Measurements from ENCODE around the gene GRID1.

The GRID1 gene

GRCh38 chr10:85983051-85983450 lies 383.5 kb downstream of the GRID1 start:
- DNase-seq (ENCODE audit: low read depth): peak; percentile 10
- no peak for TF ChIP-seq CTCF (IDR thresholded peaks at IDR 0.05; ENCODE audit: insufficient read depth, low read depth, low read length, missing control alignments)
- H3K4me3 ChIP-seq (ENCODE audit: low read length): no peak overlapping the region

DNA sequence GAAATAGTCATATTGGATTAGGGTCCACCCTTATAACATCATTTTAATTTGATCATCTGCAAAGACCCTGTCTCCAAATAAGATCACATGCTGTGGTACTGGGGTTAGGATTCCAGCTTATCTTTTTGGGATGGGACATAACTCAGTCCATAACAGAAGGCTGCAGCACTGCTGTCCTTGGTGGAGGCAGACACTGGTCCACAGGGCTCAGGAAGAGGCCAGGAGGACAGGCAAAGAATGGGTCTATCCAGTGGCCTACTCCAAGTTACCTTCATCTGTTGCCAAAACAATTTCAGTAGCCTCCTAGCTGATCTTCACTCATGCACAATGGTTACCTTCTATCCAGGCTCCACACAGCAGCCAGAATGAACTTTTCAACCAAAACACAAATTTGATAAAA lies 387.0 kb downstream of the GRID1 start:
- DNase-seq (ENCODE audit: low read depth): no peak
- no peak for TF ChIP-seq CTCF (IDR thresholded peaks at IDR 0.05; ENCODE audit: insufficient read depth, low read depth, low read length, missing control alignments)
- H3K4me3 ChIP-seq (ENCODE audit: low read length): no peak overlapping the region

DNA sequence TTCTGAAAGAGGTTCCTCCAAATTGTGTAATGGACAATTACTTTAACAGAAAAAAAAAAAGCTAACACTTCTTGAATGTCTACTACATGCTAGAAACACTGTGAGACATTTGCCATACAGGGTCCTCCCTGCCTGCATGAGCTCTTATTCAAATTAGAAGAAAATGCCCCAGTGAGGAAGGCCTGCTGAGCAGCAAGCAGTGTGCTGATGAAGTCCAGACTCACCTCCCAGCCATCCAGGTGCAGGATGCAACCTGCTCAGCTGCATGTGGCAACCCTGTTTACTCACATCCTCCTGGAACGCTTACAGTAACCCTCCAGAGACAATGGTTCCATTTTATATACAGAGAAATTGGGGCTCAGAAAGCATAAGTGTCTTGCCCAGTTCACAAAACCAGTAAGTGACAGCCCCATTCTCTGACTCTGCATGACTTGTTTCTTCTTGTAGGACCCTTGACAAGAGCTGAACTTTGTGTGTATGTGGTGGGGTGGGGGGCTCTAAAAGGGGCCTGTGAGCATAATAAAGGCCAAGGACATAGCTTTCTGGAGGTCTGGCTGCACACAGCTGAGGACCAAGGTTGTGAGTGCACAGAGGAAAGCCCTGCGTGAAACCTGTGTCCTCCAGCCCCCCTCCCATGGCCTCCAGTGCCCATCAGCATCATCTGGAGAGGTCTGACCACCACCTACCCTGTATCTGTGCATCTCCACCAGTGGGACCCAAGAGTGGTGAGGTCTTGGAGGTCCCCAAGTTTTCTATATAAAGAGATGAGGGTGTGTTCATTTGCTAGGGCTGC lies 387.8 kb downstream of the GRID1 start:
- H3K4me3 ChIP-seq (ENCODE audit: low read length): no peak overlapping the region
- peak; percentile 92 for DNase-seq (ENCODE audit: low read depth)
- TF ChIP-seq CTCF (IDR thresholded peaks at IDR 0.05; ENCODE audit: insufficient read depth, low read depth, low read length, missing control alignments): no peak

GRCh38 chr10:85977642-85978041 lies 389.0 kb downstream of the GRID1 start:
- TF ChIP-seq CTCF (IDR thresholded peaks at IDR 0.05; ENCODE audit: insufficient read depth, low read depth, low read length, missing control alignments): no peak
- DNase-seq (ENCODE audit: low read depth): no peak
- H3K4me3 ChIP-seq (ENCODE audit: low read length): no peak overlapping the region

DNA sequence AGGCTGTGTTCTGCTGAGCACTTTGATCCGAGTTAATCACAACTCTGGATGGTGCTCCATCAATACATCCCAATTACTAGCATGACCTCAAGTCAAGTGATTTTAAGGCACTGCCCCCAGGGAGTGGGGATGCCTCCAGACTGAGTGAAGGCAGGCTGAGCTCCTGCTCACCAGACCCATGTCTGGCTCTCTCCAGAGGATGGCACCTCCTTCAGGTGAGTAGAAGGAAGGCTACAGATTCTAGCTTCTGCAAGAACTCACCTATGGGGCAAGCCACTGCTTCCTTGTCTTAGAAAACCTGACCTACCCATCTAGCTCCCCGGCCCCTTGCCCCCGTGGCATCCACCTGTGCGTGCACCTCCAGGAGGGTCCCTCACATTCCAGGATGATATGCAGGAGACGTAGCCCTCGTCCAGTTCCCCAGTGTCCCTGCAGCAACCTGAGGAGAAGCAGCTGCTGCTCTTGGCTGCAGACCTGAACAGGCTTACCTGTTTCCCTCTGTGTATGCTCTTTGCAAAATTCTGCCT lies 390.3 kb downstream of the GRID1 start:
- H3K4me3 ChIP-seq (ENCODE audit: low read length): no peak overlapping the region
- no peak for DNase-seq (ENCODE audit: low read depth)
- no peak for TF ChIP-seq CTCF (IDR thresholded peaks at IDR 0.05; ENCODE audit: insufficient read depth, low read depth, low read length, missing control alignments)

DNA sequence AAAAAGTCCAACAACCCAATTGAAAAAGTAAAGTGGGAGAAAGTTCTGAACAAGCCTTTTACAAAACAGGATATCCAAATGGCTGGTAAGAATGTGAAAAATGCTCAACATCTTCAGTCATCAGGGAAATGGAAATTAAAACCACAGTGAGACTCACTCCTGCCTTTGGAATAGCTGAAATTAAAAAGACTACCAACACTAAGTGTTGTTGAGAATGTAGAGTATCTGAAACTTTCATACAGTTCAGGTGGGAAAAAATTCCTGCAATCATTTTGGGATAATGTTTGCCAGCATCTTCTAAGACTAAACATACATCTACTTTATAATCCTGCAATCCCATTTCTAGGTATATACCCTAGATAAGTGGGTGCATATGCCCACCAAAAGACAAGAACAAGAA lies 395.1 kb downstream of the GRID1 start:
- TF ChIP-seq CTCF (IDR thresholded peaks at IDR 0.05; ENCODE audit: insufficient read depth, low read depth, low read length, missing control alignments): no peak
- H3K4me3 ChIP-seq (ENCODE audit: low read length): no peak overlapping the region
- no peak for DNase-seq (ENCODE audit: low read depth)

DNA sequence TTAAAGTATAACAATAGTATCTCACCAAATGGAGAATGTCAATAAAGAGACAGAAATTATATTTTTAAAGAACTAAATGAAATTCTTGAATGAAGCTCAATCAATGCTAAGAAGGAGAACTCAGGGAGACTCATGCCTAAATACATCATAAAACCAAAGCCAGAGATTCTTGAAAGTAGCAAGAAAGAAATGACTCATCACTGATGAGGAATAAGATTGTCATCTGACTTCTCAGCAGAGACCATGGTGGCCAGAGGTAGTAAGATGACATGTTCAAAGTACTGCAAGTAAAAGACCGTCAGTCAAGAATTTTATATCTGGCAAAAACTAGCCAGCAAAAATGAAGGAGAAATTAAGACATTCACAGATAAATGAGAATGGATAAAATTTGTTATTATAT lies 399.0 kb downstream of the GRID1 start:
- peak; percentile 59 for DNase-seq (ENCODE audit: low read depth)
- H3K4me3 ChIP-seq (ENCODE audit: low read length): no peak overlapping the region
- TF ChIP-seq CTCF (IDR thresholded peaks at IDR 0.05; ENCODE audit: insufficient read depth, low read depth, low read length, missing control alignments): no peak
